GM19023 (cell line): ENCODE measurements around the gene UBE3B.
"Not testable (repeated sequence)": the region's sequence is repeated elsewhere in the genome, so short reads cannot be mapped to it uniquely, and the experiment has no call there.

Experiments
- ATAC-seq: cut with Tn5 transposase; IDR thresholded peaks from one replicate; pipeline ENCODE4 v1.9.1; 2021; ENCODE audit warnings: mild to moderate bottlenecking, moderate library complexity; ENCODE audit not compliant: unreplicated experiment

UBE3B gene

GRCh38 chr12:109473006-109473405 is 4.4 kb upstream of the UBE3B start:
- no peak for ATAC-seq

- ATAC-seq, result not testable (repeated sequence)
These were observed 3.7 kb upstream of the UBE3B start for GRCh38 chr12:109473526-109474270.

DNA sequence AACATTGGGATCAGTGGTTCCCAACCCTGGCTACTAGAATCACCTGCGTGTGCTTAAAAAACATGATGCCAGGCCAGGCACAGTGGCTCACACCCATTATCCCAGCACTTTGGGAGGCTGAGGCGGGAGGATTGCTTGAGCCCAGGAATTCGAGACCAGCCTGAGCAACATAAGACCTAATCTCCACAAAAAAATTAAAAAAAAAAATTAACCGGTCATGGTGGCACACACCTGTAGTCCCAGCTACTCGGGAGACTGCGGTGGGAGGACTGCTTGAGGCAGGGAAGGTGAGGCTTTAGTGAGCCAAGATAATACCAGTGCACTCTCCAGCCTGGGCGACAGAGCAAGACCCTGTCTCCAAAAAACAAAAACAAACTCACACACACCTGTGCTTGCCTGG is 2.3 kb upstream of the UBE3B start:
- ATAC-seq, result no peak

DNA sequence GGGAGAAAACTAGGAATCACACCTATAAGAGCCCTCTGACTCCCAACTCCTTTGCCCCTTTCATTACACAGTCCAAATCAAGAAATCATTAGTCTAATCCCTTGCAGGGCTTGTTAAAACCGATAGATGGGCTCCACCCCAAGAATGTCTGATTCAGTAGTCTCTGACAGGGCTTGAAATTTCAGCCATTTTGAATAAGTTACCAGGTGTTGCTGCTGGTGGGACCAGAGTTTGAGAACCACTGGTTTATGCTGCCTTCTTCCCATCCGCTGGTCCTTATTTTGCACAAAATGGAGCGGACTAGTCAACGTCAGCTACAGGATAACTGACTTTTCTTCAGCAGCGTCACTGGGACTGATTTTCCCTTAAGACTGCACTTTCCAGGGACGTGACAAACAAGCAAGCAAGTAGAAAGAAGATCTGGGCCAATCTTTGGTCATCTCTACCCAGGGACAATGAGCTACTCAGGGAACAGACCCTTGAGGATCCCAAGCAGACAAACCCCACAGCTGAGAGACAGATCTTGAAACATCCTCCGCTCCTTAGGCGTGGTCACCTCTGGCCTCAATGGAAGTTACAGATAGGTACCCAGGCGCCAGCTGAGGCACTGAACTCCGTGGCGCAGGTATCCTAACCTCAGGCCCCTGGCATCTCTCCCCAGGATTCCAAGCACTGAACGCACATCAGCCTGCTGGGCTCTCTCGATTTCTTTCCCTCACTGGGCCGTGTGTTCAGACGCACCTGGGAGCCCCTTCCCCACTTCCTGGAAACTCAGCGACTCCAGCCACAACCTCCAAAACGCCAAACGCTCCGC is 1.2 kb upstream of the UBE3B start:
- ATAC-seq, result no peak

- ATAC-seq, result no peak
These were observed 638 bp upstream of the UBE3B start for GRCh38 chr12:109476807-109477184.

DNA sequence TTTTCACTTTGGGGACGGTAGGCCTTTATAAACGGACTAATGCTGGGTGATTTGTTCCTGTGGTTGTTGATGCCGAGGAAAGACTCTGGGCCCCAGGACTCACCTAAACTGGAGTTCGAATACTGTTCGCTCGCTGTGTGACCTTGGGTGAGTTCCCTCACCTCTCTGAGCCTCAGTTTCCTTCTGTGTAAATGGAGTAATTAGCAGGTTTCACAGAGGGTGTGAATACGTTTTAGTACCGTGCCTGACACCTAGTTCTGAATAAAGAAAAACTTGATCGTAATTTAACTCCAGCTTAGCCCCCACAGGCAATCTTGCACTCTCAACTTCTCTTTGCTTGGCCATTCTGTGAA is 505 bp downstream of the UBE3B start:
- ATAC-seq, result no peak

GRCh38 chr12:109479761-109480160 is 2.3 kb downstream of the UBE3B start:
- no peak for ATAC-seq

- no peak for ATAC-seq
These were observed 2.9 kb downstream of the UBE3B start for GRCh38 chr12:109480356-109480755.

DNA sequence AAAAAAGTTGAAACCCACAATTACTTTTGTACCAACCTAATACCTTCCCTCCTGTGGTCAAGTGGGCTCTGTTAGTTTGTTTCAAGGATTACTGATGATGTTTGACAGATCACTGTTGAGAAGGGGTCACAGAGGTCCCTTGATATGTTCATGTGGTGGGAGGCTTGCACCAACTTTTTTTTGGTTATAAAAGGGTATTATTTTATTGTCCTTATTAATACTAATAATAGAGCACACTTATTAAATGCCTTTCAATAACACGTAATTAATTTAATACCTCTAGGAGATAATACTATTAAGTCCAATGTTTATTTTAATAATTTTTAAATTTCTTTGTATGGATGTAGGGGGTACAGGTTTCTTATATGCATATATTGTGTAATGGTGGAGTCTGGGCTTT is 4.4 kb downstream of the UBE3B start:
- no peak for ATAC-seq

DNA sequence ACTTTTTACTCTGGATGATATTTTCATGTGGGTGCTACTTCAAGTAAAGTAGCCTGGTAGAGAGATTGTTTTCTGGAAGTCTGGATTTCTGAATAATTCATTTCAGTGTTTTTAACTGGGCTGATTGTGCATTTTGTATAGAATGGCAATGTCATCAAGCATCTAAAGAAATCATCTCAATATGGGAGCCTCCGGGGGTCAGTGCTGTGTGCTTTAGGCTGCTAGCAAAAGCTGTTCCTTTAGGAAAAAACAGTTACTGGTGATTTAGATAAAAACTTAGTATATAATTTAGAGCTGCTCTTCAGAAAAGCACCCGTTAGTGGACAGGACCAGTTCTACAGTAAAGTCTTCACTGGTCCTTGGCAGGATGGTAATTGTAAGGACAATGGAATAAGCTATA is 5.1 kb downstream of the UBE3B start:
- ATAC-seq, result no peak

DNA sequence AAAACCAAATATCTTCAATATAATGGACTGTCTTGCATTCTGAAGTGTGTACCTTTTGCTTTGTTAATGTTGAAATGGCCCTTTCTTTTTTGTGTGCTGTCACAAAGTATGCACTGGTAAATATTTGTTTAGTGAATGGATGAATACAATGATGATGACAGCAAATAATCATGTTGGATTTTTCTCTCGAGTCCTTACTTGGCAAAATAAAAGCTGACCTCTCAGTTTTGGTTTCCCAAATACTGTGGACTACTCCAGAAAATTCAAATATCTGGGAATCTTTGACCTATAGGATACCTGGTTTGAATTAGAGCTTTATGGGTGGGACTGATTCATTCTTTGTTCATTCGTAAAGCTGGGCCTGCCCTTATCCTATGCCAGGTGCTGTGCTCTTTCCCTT is 5.5 kb downstream of the UBE3B start:
- no peak for ATAC-seq

DNA sequence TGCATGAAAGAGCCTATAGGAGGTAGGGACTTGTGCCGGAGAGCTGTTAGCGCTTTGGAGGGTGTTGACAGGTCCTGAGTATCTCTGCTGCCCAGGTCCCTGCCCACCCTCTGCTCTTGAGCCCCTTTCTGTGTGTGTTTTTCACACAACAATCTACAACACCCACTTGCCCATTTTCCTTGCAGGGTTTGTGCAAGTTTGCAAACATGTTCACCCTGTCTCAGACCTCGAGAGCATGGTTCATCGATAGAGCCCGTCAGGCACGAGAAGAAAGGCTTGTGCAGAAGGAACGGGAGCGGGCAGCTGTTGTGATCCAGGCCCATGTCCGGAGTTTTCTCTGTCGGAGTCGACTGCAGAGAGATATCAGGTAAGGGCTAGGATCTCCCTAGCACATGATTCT is 5.9 kb downstream of the UBE3B start:
- ATAC-seq, result no peak

GRCh38 chr12:109485201-109485600 is 7.8 kb downstream of the UBE3B start:
- no peak for ATAC-seq

DNA sequence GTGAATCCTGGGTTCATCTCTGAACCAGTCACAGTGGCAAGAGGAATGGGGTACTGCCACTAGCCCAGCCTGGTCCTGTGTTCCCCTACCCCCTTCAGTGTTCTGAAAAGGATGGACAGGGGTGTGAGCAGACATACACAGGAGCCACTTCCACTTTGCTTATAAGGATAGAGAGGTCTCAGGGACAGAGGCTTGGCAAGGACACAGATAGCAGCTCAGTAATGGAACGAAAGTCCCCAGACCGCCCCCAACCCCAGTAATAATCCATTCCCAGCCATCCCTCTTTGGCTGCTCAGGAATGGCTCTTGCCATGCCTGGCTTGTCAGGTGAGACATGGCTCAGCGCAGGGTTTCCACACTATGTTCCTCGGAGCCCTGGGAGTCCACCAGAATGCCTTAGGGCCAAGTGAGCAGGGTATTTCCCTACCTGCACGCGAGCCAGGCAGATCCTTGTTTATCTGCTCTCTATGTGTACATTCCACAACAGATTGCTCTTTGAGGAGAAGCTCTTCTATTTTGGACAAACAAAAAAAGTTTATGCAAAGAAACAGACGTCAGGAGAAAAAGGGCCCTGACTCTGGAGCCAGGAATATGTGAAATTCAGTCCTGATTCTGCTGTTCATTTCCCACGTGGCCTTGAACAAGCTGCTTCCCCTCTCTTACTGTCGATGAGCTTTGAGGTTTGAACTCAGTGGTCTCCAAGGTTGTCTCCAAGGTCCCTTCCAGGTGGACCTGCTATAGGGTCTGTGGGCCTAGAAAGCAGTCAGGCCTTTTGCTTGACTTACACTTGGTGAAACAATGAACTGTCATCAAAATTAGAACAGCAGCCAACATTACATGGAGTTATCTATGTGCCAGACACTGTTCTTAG is 10.0 kb downstream of the UBE3B start:
- ATAC-seq, result no peak

DNA sequence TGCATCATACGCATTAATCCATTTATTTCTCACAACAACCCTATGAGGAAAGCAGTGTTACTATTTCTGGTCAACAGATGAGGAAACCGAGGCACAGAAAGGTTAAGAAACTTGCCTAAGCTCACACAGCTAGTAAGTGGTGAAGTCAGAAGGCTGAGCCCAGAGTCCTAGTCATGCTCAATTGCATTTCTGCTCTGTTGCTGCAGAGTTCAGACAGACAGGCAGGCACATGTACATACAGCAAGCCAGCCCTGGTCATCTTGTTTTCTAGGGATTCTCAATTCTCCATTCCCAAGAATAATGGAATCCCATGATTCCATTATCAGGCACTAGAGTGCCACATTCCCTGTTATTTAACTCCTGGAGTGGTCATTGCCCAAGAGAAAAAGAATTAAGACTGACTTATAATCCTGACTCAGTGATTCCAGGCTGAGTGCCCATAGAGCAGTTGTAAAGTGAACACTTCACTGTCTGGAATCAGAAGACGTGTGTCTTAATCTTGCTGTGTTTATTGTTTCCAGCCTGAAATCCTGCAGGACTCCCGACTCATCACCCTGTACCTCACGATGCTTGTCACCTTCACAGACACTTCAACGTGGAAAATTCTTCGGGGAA is 10.7 kb downstream of the UBE3B start:
- ATAC-seq, result no peak

DNA sequence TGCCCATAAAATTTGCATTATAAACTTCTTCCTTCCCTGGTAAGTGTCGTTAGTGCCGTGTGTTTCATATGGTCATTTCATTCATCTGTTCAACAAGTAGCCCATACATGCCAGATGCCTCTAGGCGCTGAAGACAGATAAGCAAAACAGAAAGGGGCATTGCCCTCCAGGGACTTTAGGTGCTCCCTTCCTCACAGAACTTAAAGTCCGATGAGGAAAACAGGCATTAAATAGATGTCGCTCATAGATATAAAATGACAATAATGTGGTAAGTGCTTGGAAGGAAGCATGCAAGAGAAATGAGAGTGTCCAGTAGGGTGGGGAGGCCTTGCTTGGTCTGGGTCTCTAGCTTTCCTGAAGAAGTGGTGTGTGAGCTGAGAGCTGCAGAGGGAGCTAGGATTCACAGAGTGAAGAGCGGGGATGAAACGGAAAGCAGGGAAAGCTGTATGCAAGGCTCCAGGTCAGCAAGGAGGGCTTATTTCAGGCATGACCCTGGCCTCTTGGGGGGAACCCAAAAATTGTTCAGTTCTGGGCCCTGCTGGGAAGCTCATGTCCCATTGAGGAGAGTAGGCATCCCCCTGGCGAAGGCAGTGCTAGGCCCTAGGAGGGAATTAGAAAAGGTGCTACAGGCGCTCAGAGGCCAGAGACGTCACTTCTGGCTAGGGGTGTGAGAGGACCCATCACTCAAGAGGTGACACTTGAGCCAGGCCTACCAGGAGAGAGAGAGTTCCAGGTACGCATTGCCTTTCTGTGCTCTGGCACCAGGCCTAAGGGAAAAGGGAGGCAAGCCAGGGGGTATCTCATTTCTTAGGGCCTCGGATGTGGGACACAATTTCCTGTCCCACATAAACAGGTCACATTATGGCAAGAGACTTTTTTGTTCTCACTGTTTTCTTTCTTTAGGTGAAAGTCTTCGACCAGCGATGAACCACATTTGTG is 11.9 kb downstream of the UBE3B start:
- ATAC-seq, result no peak

DNA sequence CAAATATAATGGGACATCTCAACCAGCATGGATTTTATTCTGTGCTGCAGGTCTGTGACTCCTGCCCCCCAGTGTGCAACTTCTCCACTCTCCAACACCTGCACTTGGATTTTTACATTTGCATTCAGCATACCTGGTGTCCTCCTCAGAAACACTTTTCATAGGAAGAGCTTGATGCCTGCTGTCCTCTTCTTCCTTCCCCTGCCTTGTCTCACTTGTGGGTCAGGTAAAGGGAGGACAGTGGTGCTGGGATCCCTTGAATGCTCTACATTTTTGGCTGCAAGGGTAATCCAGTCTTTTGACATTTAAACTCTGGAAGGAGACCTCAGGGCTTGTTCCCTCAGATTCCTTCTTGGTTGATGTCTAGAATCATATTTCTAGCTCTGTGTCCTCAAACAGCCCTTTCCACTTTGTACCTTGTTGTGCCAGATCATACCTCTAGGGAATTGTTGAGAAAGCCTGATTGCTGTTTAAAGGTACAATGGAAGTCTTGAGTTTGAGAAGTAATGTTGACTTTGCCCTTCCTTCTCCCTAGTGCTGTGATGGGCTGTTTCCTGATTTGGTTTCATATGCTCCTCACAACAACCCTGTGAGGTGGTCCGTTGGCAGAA is 12.6 kb downstream of the UBE3B start:
- no peak for ATAC-seq

DNA sequence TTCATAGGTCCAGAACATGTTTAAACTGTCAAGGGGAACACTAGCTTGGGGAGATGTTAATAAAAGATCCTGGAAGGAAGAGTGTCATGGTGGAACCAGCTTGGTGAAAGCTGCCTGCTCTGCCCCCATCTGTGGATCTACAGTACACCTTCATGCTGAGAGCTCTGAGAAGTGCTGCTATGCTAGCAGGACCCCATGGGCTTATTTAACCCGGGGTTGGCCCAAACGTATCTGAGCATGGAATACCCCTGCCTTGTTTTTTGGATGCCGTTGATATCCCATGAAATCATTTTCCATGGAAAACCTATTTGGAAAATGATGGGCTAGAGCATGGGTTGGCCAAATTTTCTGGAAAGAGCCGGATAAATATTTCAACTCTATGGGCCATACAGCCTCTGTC is 14.2 kb downstream of the UBE3B start:
- no peak for ATAC-seq

GRCh38 chr12:109492371-109492770 is 14.9 kb downstream of the UBE3B start:
- no peak for ATAC-seq

DNA sequence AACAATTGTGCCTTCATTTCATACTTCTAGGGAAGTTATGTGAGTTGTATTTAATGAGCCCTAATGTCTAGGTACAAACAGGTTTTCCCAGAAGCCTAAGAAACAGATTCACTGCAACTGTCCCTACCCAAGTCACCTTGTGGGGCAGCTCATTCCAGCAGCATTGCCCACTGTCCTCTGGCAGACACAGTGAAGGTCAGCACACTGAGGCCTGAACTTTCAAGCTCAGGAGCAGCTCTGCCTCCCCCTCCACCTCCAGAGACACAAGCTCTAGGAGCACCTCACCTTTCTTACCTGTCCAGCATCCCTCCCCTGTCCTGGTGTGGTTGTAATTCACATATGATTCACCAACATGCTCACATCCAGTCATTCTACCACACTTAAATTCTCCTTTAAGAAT is 15.7 kb downstream of the UBE3B start:
- no peak for ATAC-seq
